PFSK-1 (cell line): Measurements from ENCODE around the gene ANKRD33.

Source experiments
- FOXP2 ChIP-seq: optimal IDR thresholded peaks from 2 replicates; pipeline ENCODE3; 2011; ENCODE audit warnings: borderline replicate concordance, control low read depth, inconsistent platforms; ENCODE audit not compliant: insufficient read depth; ENCODE audit errors: extremely low read length, extremely low read depth
- POLR2AphosphoS5 ChIP-seq: IDR thresholded peaks from 2 replicates; pipeline ENCODE4 v1.6.1; 2012; ENCODE audit warnings: low read depth, mild to moderate bottlenecking, control low read depth, low read length, moderate library complexity
- REST ChIP-seq, 2 experiments: IDR thresholded peaks; 2 replicates each; pipeline versions ENCODE4 v1.6.1 to v1.8.0; 2011 to 2012; ENCODE audit warnings: low read depth in 2 of 2, low read length in 2 of 2, control low read depth in 1 of 2, inconsistent platforms in 1 of 2, mild to moderate bottlenecking in 1 of 2, moderate library complexity in 1 of 2; ENCODE audit not compliant: insufficient read depth in 1 of 2
- SIN3A ChIP-seq: IDR thresholded peaks from 2 replicates; pipeline ENCODE4 v1.6.1; 2012; ENCODE audit warnings: mild to moderate bottlenecking, low read length, moderate library complexity, borderline replicate concordance; ENCODE audit not compliant: insufficient read depth
- TAF1 ChIP-seq: IDR thresholded peaks from 2 replicates; pipeline ENCODE4 v1.6.1; 2012; ENCODE audit warnings: low read length, control low read depth, borderline replicate concordance; ENCODE audit not compliant: insufficient read depth

ANKRD33 gene

GRCh38 chr12:51938726-51939125 lies 50.8 kb downstream of the ANKRD33 start:
- no peak for TF ChIP-seq REST (IDR thresholded peaks at IDR 0.05; ENCODE audit: insufficient read depth in 1 of 2, low read depth in 2 of 2, low read length in 2 of 2)
- no peak for TF ChIP-seq TAF1
- no peak for TF ChIP-seq POLR2AphosphoS5
- TF ChIP-seq FOXP2: no peak
- TF ChIP-seq SIN3A: no peak

- TF ChIP-seq FOXP2 (no peak), POLR2AphosphoS5 (no peak), TAF1 (no peak), REST (IDR thresholded peaks at IDR 0.05; ENCODE audit: insufficient read depth in 1 of 2, low read depth in 2 of 2, low read length in 2 of 2) (no peak), SIN3A (no peak)
Measured at GRCh38 chr12:51941011-51941581, 53.2 kb downstream of the ANKRD33 start.
